HCT116 (cell line): ENCODE data around the gene EEA1. TPM values are rescaled to one million over a fixed set of nuclear protein-coding genes. Genes with fewer than 3 reads are reported as not detected.

ENCODE experiments used
- ATAC-seq: fragments of 200-7000 bp; cut with Tn5 transposase; 2 replicates; pipeline ENCODE4 v1.9.1; 2020; ENCODE audit warnings: mild to moderate bottlenecking, moderate library complexity
- BruUV-seq: library from RNA; stranded (reverse); fragments of 400-500 nt; replicated peaks from 2 replicates; lab custom pipeline; 2021; lab: Mats Ljungman, UMichigan
- CTCF ChIA-PET: fragments of 300-600 bp; sonication (Branson Sonifier 250); formaldehyde crosslinking; loops from one replicate; lab custom pipeline; 2021; ENCODE audit warnings: antibody characterized with exemption; lab: Charles Lee
- POLR2A ChIA-PET: fragments of 300-600, 350-600 bp; sonication (Branson Sonifier 250); formaldehyde crosslinking; loops from one replicate; lab custom pipeline; 2021; ENCODE audit warnings: antibody characterized with exemption; lab: Charles Lee
- RAD21 ChIA-PET, 2 experiments: fragments of 300-600 bp; sonication (Branson Sonifier 250); formaldehyde crosslinking; loops; one replicate each; lab custom pipeline; 2023; ENCODE audit warnings: low total read pairs in 2 of 2; ENCODE audit not compliant: uncharacterized antibody in 2 of 2, unreplicated experiment in 2 of 2, low non-redundant PET in 1 of 2; lab: Charles Lee
- DNase-seq: peaks from one replicate; pipeline ENCODE4 v3.0.0-alpha.2; 2010; ENCODE audit warnings: low read depth, low spot score
- H2AFZ ChIP-seq: fragments of 200-600 bp; shearing (Covaris generic), sonication (generic); 2 replicates; pipeline ENCODE4 v1.6.1; 2017; ENCODE audit warnings: low read depth, mixed run types, mixed read lengths, antibody characterized with exemption, low read length; ENCODE audit not compliant: poor library complexity, severe bottlenecking
- H3K27ac ChIP-seq: 2 replicates; pipeline ENCODE4 v1.5.1; 2012; ENCODE audit warnings: low read depth, low read length
- H3K27me3 ChIP-seq: fragments of 200-600 bp; sonication (generic); 2 replicates; pipeline ENCODE4 v1.6.1; 2016; ENCODE audit warnings: mixed run types, low read length, mixed read lengths; ENCODE audit not compliant: insufficient read depth
- H3K36me3 ChIP-seq, 2 experiments: fragments of 200-500 bp in 1 of 2; fragments of 200-600 bp in 1 of 2; sonication (Bioruptor generic) in 1 of 2; sonication (generic) in 1 of 2; 2 replicates each; pipeline versions ENCODE4 v1.5.1 to v1.6.1; 2014 to 2016; ENCODE audit warnings: low read length in 2 of 2, inconsistent platforms in 1 of 2, mixed read lengths in 1 of 2, mixed run types in 1 of 2; ENCODE audit not compliant: insufficient read depth in 2 of 2, control insufficient read depth in 1 of 2
- H3K4me1 ChIP-seq, 2 experiments: fragments of 200-600 bp in 1 of 2; sonication (generic) in 1 of 2; 2 replicates each; pipeline versions ENCODE4 v1.5.1 to v1.6.1; 2012 to 2017; ENCODE audit warnings: low read length in 2 of 2, inconsistent platforms in 1 of 2, mild to moderate bottlenecking in 1 of 2, mixed read lengths in 1 of 2, mixed run types in 1 of 2, moderate library complexity in 1 of 2; ENCODE audit not compliant: insufficient read depth in 2 of 2, control insufficient read depth in 1 of 2
- H3K4me2 ChIP-seq: fragments of 200-600 bp; sonication (generic); 2 replicates; pipeline ENCODE4 v1.6.1; 2017; ENCODE audit warnings: mixed run types, low read length, mixed read lengths
- H3K4me3 ChIP-seq, 2 experiments: fragments of 200-600 bp in 1 of 2; sonication (generic) in 1 of 2; replicated peaks in 1 of 2; 2 replicates each; pipeline ENCODE4 v1.5.1; 2011 to 2016; ENCODE audit warnings: low read length in 2 of 2, control low read depth in 1 of 2, low read depth in 1 of 2, mild to moderate bottlenecking in 1 of 2, mixed read lengths in 1 of 2, mixed run types in 1 of 2
- H3K79me2 ChIP-seq: fragments of 200-600 bp; sonication (generic); 2 replicates; pipeline ENCODE4 v1.6.1; 2017; ENCODE audit warnings: mild to moderate bottlenecking, mixed run types, low read length, moderate library complexity, mixed read lengths; ENCODE audit not compliant: insufficient read depth
- H3K9ac ChIP-seq: fragments of 200-600 bp; sonication (generic); 2 replicates; pipeline ENCODE4 v1.6.1; 2016; ENCODE audit warnings: low read length, mixed read lengths
- H3K9me2 ChIP-seq: fragments of 200-600 bp; sonication (generic), shearing (Covaris generic); 2 replicates; pipeline ENCODE4 v1.6.1; 2017; ENCODE audit warnings: mixed run types, mild to moderate bottlenecking, moderate library complexity; ENCODE audit not compliant: insufficient read depth
- H3K9me3 ChIP-seq, 2 experiments: fragments of 200-500 bp in 1 of 2; fragments of 200-600 bp in 1 of 2; sonication (Bioruptor generic) in 1 of 2; sonication (generic) in 1 of 2; 2 replicates each; pipeline ENCODE4 v1.6.1; 2014 to 2017; ENCODE audit warnings: low read length in 2 of 2, mixed read lengths in 2 of 2, inconsistent platforms in 1 of 2, low read depth in 1 of 2, mild to moderate bottlenecking in 1 of 2, mixed run types in 1 of 2, moderate library complexity in 1 of 2; ENCODE audit not compliant: control insufficient read depth in 1 of 2, insufficient read depth in 1 of 2
- H4K20me1 ChIP-seq: fragments of 200-600 bp; sonication (generic), shearing (Covaris generic); 2 replicates; pipeline ENCODE4 v1.6.1; 2017; ENCODE audit warnings: mixed run types, mild to moderate bottlenecking, moderate library complexity; ENCODE audit not compliant: insufficient read depth
- CBX3 ChIP-seq: IDR thresholded peaks from 2 replicates; pipeline ENCODE4 v1.6.1; 2012; ENCODE audit warnings: low read depth
- CEBPB ChIP-seq: IDR thresholded peaks from 2 replicates; pipeline ENCODE4 v1.6.1; 2012; ENCODE audit warnings: low read depth
- EGR1 ChIP-seq: IDR thresholded peaks from 2 replicates; pipeline ENCODE4 v1.6.1; 2012; ENCODE audit warnings: low read depth
- EZH2 ChIP-seq: fragments of 200-600 bp; sonication (generic); IDR thresholded peaks from 2 replicates; pipeline ENCODE4 v1.6.1; 2017; ENCODE audit warnings: antibody characterized with exemption, mixed run types
- FOSL1 ChIP-seq: IDR thresholded peaks from 2 replicates; pipeline ENCODE4 v1.6.1; 2012; ENCODE audit warnings: low read depth
- POLR2AphosphoS5 ChIP-seq: IDR thresholded peaks from 2 replicates; pipeline ENCODE4 v1.6.1; 2011; ENCODE audit warnings: mild to moderate bottlenecking, low read depth, low read length, moderate library complexity
- RAD21 ChIP-seq: IDR thresholded peaks from 2 replicates; pipeline ENCODE4 v1.6.1; 2012; ENCODE audit warnings: low read depth, mild to moderate bottlenecking
- SIN3A ChIP-seq: IDR thresholded peaks from 2 replicates; pipeline ENCODE4 v1.6.1; 2012; ENCODE audit warnings: low read depth
- SRF ChIP-seq: IDR thresholded peaks from 2 replicates; pipeline ENCODE4 v1.6.1; 2012; ENCODE audit warnings: low read depth
- TCF7L2 ChIP-seq: IDR thresholded peaks from 2 replicates; pipeline ENCODE4 v1.7.0; 2011; ENCODE audit warnings: borderline replicate concordance, inconsistent platforms; ENCODE audit not compliant: insufficient read depth, insufficient read length; ENCODE audit errors: extremely low read depth
- ZNF274 ChIP-seq: fragments of 200-500 bp; sonication (Bioruptor generic); IDR thresholded peaks from 2 replicates; pipeline ENCODE4 v1.6.1; 2014; ENCODE audit warnings: mild to moderate bottlenecking, low read depth, low read length, inconsistent platforms
- intact Hi-C: fragments of 100-400 bp; cut with micrococcal nuclease; formaldehyde crosslinking; loops from 2 replicates; pipeline ENCODE4 v1.10.0; 2022
- total RNA-seq: library from RNA; stranded (reverse); gene quantifications from one replicate; pipeline ENCODE4 v1.2.1, GENCODE V29; 2021; ENCODE audit not compliant: unreplicated experiment
- TF ChIP-seq, protein P1 (sequence below), 3 experiments: fragments of 200-600 bp in 1 of 3; sonication (generic) in 1 of 3; IDR thresholded peaks in 2 of 3; conservative IDR thresholded peaks in 1 of 3; 2 replicates each; pipeline ENCODE4 v1.5.1; 2012 to 2017; ENCODE audit warnings: low read depth in 2 of 3, low read length in 2 of 3, antibody characterized with exemption in 1 of 3, borderline replicate concordance in 1 of 3, control low read depth in 1 of 3, mild to moderate bottlenecking in 1 of 3, mixed read lengths in 1 of 3, mixed run types in 1 of 3, moderate library complexity in 1 of 3; ENCODE audit not compliant: insufficient read depth in 1 of 3
- TF ChIP-seq, protein P2 (sequence below): IDR thresholded peaks from 2 replicates; pipeline ENCODE4 v1.6.1; 2011; ENCODE audit warnings: mild to moderate bottlenecking, low read length, moderate library complexity; ENCODE audit not compliant: insufficient replicate concordance; ENCODE audit errors: extremely low read depth

Gene EEA1
- total RNA-seq, 1 experiment from 2014 or later: 13.8 TPM

GRCh38 chr12:92943482-92944250 is 14.6 kb upstream of the EEA1 start:
- no peaks in the 10 kb centered on the region for H3K9me2 ChIP-seq
- no peaks in the 10 kb centered on the region for H3K27me3 ChIP-seq
- ChIA-PET CTCF (interaction anchor here (0.8 to 1.0 kb wide), 4 partner anchors 13 to 455 kb away, joined by 3 to 6 read pairs (median 4); no protein-coding TSS in a partner anchor), RAD21 (interaction anchor here in 1 of 2 experiments (0.9 kb wide), 1 partner anchor 158 kb away, joined by 3 read pairs; no protein-coding TSS in a partner anchor), POLR2A (interaction anchor here (0.7 to 1.0 kb wide), 3 partner anchors 11 to 16 kb away, joined by 4 read pairs; partner anchors contain the start of gene EEA1)
- no peaks in the 10 kb centered on the region for H3K4me1 ChIP-seq
- no peaks in the 10 kb centered on the region for H3K36me3 ChIP-seq
- peak overlapping the region; percentile 17 for H2AFZ ChIP-seq
- H4K20me1 ChIP-seq: no peaks in the 10 kb centered on the region
- intact Hi-C loops: no loop called here
- no peak overlapping the region for H3K4me3 ChIP-seq
- ATAC-seq (peak; percentile 77), DNase-seq (no peak)
- no TSS peak for BruUV-seq
- no peaks in the 10 kb centered on the region for H3K9me3 ChIP-seq
- no peak overlapping the region for H3K4me2 ChIP-seq
- TF ChIP-seq RAD21 (peak; percentile 43; the same call in 1 of the 2 replicates), SRF (no peak)
- TF ChIP-seq, protein P1, sequence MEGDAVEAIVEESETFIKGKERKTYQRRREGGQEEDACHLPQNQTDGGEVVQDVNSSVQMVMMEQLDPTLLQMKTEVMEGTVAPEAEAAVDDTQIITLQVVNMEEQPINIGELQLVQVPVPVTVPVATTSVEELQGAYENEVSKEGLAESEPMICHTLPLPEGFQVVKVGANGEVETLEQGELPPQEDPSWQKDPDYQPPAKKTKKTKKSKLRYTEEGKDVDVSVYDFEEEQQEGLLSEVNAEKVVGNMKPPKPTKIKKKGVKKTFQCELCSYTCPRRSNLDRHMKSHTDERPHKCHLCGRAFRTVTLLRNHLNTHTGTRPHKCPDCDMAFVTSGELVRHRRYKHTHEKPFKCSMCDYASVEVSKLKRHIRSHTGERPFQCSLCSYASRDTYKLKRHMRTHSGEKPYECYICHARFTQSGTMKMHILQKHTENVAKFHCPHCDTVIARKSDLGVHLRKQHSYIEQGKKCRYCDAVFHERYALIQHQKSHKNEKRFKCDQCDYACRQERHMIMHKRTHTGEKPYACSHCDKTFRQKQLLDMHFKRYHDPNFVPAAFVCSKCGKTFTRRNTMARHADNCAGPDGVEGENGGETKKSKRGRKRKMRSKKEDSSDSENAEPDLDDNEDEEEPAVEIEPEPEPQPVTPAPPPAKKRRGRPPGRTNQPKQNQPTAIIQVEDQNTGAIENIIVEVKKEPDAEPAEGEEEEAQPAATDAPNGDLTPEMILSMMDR (IDR thresholded peaks at IDR 0.05 in 2 of 3, conservative IDR thresholded peaks at IDR 0.05 in 1 of 3; ENCODE audit: borderline replicate concordance in 1 of 3, insufficient read depth in 1 of 3, low read depth in 2 of 3, low read length in 2 of 3): peak; percentile 25 to 34 (median 27); a peak in 4 of 6 replicates
- H3K9ac ChIP-seq: no peak overlapping the region
- H3K27ac ChIP-seq: no peak overlapping the region
- H3K79me2 ChIP-seq: no peaks in the 10 kb centered on the region

DNA sequence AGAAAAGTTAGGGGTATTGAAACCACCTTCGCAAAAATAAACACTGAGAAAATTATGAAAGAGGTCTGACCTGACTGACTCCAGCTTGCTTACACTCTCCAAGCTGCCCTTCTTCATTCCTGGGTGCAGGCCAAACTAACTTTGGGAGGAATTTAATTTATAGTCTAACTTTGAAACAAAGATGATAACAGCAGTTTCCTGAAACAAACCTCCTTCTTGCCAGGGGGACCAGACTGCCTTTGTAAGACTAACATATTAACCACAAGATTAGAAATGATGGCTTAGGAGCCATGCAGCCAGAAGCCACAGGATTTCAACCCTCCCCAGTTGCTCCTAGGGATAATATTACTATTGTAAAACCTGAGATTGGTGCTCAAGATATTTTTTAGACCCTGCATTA is 13.8 kb upstream of the EEA1 start:
- POLR2A ChIA-PET: no interaction called here
- intact Hi-C loops: no loop called here
- Histone ChIP-seq H3K4me1 (no peaks in the 10 kb centered on the region), H3K79me2 (no peaks in the 10 kb centered on the region), H3K4me3 (no peak overlapping the region), H3K4me2 (no peak overlapping the region), H4K20me1 (no peaks in the 10 kb centered on the region), H3K9me2 (no peaks in the 10 kb centered on the region), H3K27ac (no peak overlapping the region), H3K36me3 (no peaks in the 10 kb centered on the region), H3K27me3 (no peaks in the 10 kb centered on the region), H2AFZ (peak overlapping the region; percentile 35), H3K9me3 (no peaks in the 10 kb centered on the region), H3K9ac (no peak overlapping the region)
- DNase-seq (no peak), ATAC-seq (no peak)
- RAD21 ChIA-PET: no interaction called here
- no TSS peak for BruUV-seq
- CTCF ChIA-PET: no interaction called here
- no peak for TF ChIP-seq POLR2AphosphoS5
- TF ChIP-seq EZH2: no peak
- TF ChIP-seq TCF7L2: no peak
- no peak for TF ChIP-seq ZNF274
- TF ChIP-seq SIN3A: no peak
- no peak for TF ChIP-seq EGR1
- no peak for TF ChIP-seq RAD21
- TF ChIP-seq FOSL1: no peak
- TF ChIP-seq CEBPB: no peak
- no peak for TF ChIP-seq CBX3
- TF ChIP-seq, protein P2, sequence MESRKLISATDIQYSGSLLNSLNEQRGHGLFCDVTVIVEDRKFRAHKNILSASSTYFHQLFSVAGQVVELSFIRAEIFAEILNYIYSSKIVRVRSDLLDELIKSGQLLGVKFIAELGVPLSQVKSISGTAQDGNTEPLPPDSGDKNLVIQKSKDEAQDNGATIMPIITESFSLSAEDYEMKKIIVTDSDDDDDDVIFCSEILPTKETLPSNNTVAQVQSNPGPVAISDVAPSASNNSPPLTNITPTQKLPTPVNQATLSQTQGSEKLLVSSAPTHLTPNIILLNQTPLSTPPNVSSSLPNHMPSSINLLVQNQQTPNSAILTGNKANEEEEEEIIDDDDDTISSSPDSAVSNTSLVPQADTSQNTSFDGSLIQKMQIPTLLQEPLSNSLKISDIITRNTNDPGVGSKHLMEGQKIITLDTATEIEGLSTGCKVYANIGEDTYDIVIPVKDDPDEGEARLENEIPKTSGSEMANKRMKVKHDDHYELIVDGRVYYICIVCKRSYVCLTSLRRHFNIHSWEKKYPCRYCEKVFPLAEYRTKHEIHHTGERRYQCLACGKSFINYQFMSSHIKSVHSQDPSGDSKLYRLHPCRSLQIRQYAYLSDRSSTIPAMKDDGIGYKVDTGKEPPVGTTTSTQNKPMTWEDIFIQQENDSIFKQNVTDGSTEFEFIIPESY: no peak
